Measurements from ENCODE around the gene MAP3K6. TPM values are rescaled to one million over a fixed set of nuclear protein-coding genes. Genes with fewer than 3 reads are reported as not detected.

The MAP3K6 gene
- total and polyA plus RNA-seq, 2 of the 13 experiments (the other 11 are each of a cell fraction or from before 2014, with no cell fraction given): 2.7 to 3.2 TPM

GRCh38 chr1:27331426-27331825, 35.3 kb downstream of the MAP3K6 start:
- Histone ChIP-seq H3K4me3 (replicated peaks in 1 of 3; ENCODE audit: insufficient read depth in 1 of 3, low read depth in 2 of 3, low read length in 3 of 3) (no peak overlapping the region), H3K4me1 (ENCODE audit: insufficient read depth, low read length) (no peaks in the 10 kb centered on the region), H2AFZ (ENCODE audit: low read length) (no peak overlapping the region), H3K36me3 (replicated peaks in 1 of 2; ENCODE audit: control insufficient read depth in 1 of 2, insufficient read depth in 2 of 2, low read length in 2 of 2) (peaks cover 18 to 76% of the 10 kb centered on the region in 2 experiments), H3K27ac (ENCODE audit: extremely low read length, insufficient read depth, low read length) (no peak overlapping the region), H3K79me2 (ENCODE audit: insufficient read depth, low read length) (peaks cover 13% of the 10 kb centered on the region), H3K9me3 (ENCODE audit: low read length) (no peaks in the 10 kb centered on the region), H3K4me2 (ENCODE audit: low read depth, low read length) (no peak overlapping the region), H4K20me1 (ENCODE audit: insufficient read depth, low read length) (no peaks in the 10 kb centered on the region), H3K9ac (ENCODE audit: insufficient read depth, low read depth, low read length) (no peak overlapping the region), H3K27me3 (ENCODE audit: control insufficient read depth in 1 of 2, insufficient read depth in 2 of 2, low read length in 2 of 2) (no peaks in the 10 kb centered on the region)
- WGBS (ENCODE audit: low lambda C conversion rate): 93% methylated on average over 2 of the region's 3 CpGs
- FAIRE-seq: no peak
- intact Hi-C loops (cut with micrococcal nuclease; ENCODE audit: unreplicated experiment) (no loop called here), in situ Hi-C loops (cut with HindIII; ENCODE audit: extremely low pct_ligation_motif_present, low pct_unique_long_range_greater_than_20kb) (no loop called here)
- ATAC-seq: no peak
- ChIA-PET CTCF (ENCODE audit: low intra/inter-chr PET ratio, low total read pairs) (no interaction called here), POLR2A (interaction anchor here (1.0 kb wide), 1 partner anchor 12 kb away, joined by 3 read pairs; no protein-coding TSS in a partner anchor)
- DNase-seq (ENCODE audit: low spot score): no peak
- no peak for TF ChIP-seq PCBP1 (IDR thresholded peaks at IDR 0.05; ENCODE audit: borderline replicate concordance, low read depth, low read length)
- no peak for TF ChIP-seq ZNF761 (CRISPR knock-in tag; conservative IDR thresholded peaks at IDR 0.05)
- TF ChIP-seq NPAS2 (CRISPR knock-in tag; IDR thresholded peaks at IDR 0.05; ENCODE audit: borderline replicate concordance): no peak
- TF ChIP-seq ZNF451 (CRISPR knock-in tag; IDR thresholded peaks at IDR 0.05): no peak
- TF ChIP-seq EZH2 (conservative IDR thresholded peaks at IDR 0.05; ENCODE audit: low read depth, low read length): no peak
- BruUV-seq (replicated peaks): no TSS peak

- in situ Hi-C loops (cut with HindIII; ENCODE audit: extremely low pct_ligation_motif_present, low pct_unique_long_range_greater_than_20kb) (no loop called here), intact Hi-C loops (cut with micrococcal nuclease; ENCODE audit: unreplicated experiment) (no loop called here)
- no peak for DNase-seq (ENCODE audit: low spot score)
- no TSS peak for BruUV-seq (replicated peaks)
- no peak overlapping the region for H3K4me3 ChIP-seq (replicated peaks in 1 of 3; ENCODE audit: insufficient read depth in 1 of 3, low read depth in 2 of 3, low read length in 3 of 3)
- H3K9me3 ChIP-seq (ENCODE audit: low read length): no peaks in the 10 kb centered on the region
- POLR2A ChIA-PET: interaction anchor here (1.0 kb wide), 1 partner anchor 12 kb away, joined by 3 read pairs; no protein-coding TSS in a partner anchor
- CTCF ChIA-PET (ENCODE audit: low intra/inter-chr PET ratio, low total read pairs): no interaction called here
- H2AFZ ChIP-seq (ENCODE audit: low read length): no peak overlapping the region
- H3K36me3 ChIP-seq (replicated peaks in 1 of 2; ENCODE audit: control insufficient read depth in 1 of 2, insufficient read depth in 2 of 2, low read length in 2 of 2): peaks cover 17 to 81% of the 10 kb centered on the region in 2 experiments
- H3K4me1 ChIP-seq (ENCODE audit: insufficient read depth, low read length): no peaks in the 10 kb centered on the region
- no peaks in the 10 kb centered on the region for H3K27me3 ChIP-seq (ENCODE audit: control insufficient read depth in 1 of 2, insufficient read depth in 2 of 2, low read length in 2 of 2)
- 98% methylated on average over 8 of the region's 8 CpGs for WGBS (ENCODE audit: low lambda C conversion rate)
- no peak for FAIRE-seq
- TF ChIP-seq TOE1 (CRISPR knock-in tag; IDR thresholded peaks at IDR 0.05) (no peak), MLX (CRISPR knock-in tag; IDR thresholded peaks at IDR 0.05) (no peak), ZNF484 (CRISPR knock-in tag; IDR thresholded peaks at IDR 0.05; ENCODE audit: borderline replicate concordance, low read depth) (no peak), POLR2AphosphoS5 (IDR thresholded peaks at IDR 0.05; ENCODE audit: low read depth, low read length) (no peak), ZNF878 (CRISPR knock-in tag; IDR thresholded peaks at IDR 0.05) (no peak), ZFP90 (CRISPR knock-in tag; IDR thresholded peaks at IDR 0.05; ENCODE audit: borderline replicate concordance) (no peak)
- no peak overlapping the region for H3K27ac ChIP-seq (ENCODE audit: extremely low read length, insufficient read depth, low read length)
- no peak for ATAC-seq
- H3K9ac ChIP-seq (ENCODE audit: insufficient read depth, low read depth, low read length): no peak overlapping the region
- H4K20me1 ChIP-seq (ENCODE audit: insufficient read depth, low read length): no peaks in the 10 kb centered on the region
- no peak overlapping the region for H3K4me2 ChIP-seq (ENCODE audit: low read depth, low read length)
- peaks cover 14% of the 10 kb centered on the region for H3K79me2 ChIP-seq (ENCODE audit: insufficient read depth, low read length)
Measured at GRCh38 chr1:27330786-27331185, 36.0 kb downstream of the MAP3K6 start.
